ENCODE data around the gene NUDT7.

- TF ChIP-seq POLR2AphosphoS5 (IDR thresholded peaks at IDR 0.05; ENCODE audit: borderline replicate concordance, low read depth, low read length) (no peak), EZH2 (IDR thresholded peaks at IDR 0.05) (no peak), FOXP2 (optimal IDR thresholded peaks at IDR 0.05; ENCODE audit: control extremely low read depth, extremely low read length, insufficient read depth) (no peak)
Measured at GRCh38 chr16:77700846-77701245, 21.5 kb upstream of the NUDT7 start.

Data from SK-N-MC (cell line).